ENCODE data around the gene NDC80.

DNA sequence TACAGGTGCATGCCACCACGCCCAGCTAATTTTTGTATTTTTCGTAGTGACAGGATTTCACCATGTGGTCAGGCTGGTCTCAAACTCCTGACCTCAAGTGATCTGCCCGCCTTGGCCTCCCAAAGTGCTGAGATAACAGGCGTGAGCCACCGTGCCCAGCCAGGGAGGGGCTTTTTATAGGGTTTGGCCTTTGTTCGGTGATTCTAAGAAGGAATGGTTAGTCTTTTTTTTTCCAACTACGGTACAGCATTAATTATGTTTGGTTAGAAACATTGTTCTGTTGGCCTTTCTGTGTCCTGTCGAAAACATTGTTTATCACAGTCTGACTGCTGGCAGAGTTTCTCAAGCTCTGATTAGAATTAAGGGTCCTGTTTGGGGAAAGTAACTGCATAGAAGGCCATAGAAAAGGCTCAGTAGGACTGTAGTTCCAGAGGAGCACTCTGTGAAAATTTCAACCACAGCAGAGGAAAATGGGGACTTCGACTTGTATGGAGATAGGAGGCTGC, 64.8 kb downstream of the NDC80 start:
- TF ChIP-seq, protein P1, sequence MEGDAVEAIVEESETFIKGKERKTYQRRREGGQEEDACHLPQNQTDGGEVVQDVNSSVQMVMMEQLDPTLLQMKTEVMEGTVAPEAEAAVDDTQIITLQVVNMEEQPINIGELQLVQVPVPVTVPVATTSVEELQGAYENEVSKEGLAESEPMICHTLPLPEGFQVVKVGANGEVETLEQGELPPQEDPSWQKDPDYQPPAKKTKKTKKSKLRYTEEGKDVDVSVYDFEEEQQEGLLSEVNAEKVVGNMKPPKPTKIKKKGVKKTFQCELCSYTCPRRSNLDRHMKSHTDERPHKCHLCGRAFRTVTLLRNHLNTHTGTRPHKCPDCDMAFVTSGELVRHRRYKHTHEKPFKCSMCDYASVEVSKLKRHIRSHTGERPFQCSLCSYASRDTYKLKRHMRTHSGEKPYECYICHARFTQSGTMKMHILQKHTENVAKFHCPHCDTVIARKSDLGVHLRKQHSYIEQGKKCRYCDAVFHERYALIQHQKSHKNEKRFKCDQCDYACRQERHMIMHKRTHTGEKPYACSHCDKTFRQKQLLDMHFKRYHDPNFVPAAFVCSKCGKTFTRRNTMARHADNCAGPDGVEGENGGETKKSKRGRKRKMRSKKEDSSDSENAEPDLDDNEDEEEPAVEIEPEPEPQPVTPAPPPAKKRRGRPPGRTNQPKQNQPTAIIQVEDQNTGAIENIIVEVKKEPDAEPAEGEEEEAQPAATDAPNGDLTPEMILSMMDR (IDR thresholded peaks at IDR 0.05), result no peak
- no peak for TF ChIP-seq POLR2A (IDR thresholded peaks at IDR 0.05)

All from vagina (tissue), 2 donors.